Neural progenitor cell (in vitro differentiated cells): ENCODE data around the gene FAM151A.

Experiments
- CTCF ChIP-seq: fragments of 200-600 bp; sonication (generic); IDR thresholded peaks from 2 replicates; pipeline ENCODE4 v1.5.1; 2017; ENCODE audit warnings: antibody characterized with exemption, mild to moderate bottlenecking
- EZH2 ChIP-seq: fragments of 200-600 bp; sonication (generic); IDR thresholded peaks from 2 replicates; pipeline ENCODE4 v1.6.1; 2017; ENCODE audit warnings: antibody characterized with exemption, mild to moderate bottlenecking, moderate library complexity
- EZH2phosphoT487 ChIP-seq: fragments of 200-600 bp; sonication (generic); IDR thresholded peaks from 2 replicates; pipeline ENCODE4 v1.6.1; 2017; ENCODE audit warnings: antibody characterized with exemption

DNA sequence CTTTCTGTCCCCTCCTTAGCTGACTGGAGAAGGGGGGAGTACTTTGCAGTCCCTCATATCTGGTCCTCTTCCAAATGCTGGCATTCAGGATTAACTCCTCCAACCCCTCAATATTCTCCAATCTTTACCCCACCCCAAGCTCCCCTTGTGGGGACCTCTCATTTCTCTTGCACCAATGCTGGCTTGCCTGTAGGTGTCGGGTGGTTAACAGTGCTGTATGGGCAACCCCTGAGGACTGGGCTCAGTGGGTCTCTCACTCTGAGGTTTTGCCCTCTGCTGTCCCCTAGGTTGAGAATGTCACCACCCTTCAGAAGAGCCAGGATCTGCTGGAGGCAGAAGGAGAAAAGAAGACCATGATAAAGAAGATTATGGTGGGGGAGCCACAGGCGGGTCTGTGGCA, 45.2 kb upstream of the FAM151A start:
- TF ChIP-seq CTCF, result peak; percentile 12
- TF ChIP-seq EZH2phosphoT487, result no peak
- no peak for TF ChIP-seq EZH2
